ENCODE results near the gene CDK14.

CDK14 gene

DNA sequence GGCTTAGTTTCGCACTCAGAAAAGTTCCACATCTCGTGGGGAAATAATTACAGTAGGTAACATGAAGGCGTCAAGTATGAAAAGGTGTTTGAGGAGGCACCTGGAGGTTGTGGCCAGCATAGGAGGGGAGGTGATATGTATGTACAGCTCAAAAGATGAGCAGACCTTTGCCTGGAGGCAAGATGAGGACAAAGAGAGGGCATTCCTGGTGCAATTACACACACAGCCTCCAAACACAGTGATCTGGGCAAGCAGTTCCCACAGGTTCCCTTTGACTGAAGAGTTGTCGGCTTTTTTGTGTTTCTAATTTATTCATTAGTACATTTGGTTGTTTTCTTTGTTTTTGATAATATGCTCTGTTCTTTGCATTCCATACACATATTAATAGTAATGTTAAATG lies 46.9 kb downstream of the CDK14 start:
- DNase-seq, result no peak

DNA sequence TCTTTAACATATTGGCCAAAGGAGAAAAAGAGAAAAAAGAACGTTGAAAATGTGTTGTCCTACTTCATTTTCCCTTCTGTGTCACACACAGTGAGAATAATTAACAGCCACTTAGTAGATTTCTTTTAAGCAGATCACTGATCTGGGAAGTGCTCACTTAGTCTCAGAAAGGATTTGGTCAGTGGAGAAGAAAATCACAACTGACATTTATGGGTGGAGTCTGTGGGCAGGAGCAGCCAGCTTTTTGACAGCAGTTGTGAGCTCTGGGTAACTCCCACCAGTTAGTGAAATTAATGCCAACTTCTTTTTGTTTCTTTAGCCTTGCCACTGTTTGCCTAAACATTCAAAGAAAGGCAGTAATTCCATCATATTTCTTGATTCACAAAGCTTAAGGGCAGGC lies 49.7 kb downstream of the CDK14 start:
- no peak for DNase-seq

DNA sequence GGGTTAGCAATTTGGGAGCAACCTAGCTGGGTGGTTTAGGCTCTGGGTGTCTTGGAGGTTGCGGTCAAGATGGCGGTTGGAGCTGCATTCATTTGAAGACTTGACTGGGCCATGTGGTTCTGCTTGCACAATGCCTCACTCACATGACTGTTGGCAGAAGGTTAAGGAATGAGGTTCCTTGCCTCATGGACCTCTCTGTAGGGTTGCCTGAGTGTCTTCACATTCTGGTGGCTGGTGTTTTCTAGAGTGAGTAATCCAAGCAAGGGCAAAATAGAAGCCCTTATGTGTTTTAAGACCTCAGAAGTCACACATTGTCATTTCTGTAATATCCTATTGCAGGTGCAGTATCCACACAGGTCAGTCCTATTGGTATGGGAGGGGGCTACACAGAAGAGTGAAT lies 52.0 kb downstream of the CDK14 start:
- DNase-seq, result no peak

DNA sequence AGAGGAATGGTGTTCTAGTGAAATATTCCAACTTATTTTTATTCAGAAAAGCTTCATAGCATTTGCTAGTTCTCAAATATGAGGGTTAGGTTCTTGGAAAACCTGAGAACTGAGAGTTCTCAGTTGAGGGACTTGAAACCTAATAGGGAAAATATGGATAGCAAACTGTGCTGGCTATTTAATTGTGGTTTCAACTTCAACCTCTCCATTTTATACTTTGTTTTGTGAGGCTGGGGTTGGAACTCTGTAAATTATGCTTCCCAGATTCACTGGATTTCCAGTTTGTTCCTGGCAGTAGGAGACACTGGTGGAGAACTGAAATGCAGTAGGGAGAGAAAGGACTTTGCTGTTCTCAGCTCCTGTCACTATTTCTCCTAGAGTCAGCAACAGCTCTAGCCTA lies 52.7 kb downstream of the CDK14 start:
- DNase-seq, result no peak

DNA sequence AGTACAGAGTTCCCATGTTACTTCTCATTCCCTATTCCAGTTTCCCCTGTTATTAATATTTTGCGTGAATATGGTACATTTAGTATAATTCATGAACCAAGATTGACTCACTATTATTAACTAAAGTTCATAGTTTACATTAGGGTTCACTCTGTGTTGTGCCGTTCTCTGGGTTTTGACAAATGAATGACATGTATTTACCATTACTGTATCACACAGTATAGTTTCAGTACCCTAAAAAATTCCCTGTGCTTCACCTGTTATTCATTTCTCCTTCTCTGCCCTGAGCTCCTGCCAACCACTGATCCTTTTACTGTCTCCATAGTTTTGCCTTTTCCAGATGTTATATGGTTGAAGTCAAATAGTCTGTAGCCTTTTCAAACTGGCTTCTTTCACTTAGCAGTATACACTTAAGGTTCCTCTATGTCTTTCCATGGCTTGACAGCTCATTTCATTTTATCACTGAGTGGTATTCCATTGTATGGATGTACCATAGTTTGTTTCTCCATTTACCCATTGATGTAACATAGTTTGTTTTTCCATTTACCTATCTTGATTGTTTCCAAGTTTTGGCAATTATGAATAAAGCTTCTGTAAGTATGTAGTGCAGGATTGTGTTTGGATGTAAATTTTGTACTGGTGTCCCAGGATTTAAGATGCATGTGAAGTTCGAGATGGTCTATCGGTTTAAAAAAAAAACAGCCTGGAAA lies 58.8 kb downstream of the CDK14 start:
- DNase-seq, result no peak

DNA sequence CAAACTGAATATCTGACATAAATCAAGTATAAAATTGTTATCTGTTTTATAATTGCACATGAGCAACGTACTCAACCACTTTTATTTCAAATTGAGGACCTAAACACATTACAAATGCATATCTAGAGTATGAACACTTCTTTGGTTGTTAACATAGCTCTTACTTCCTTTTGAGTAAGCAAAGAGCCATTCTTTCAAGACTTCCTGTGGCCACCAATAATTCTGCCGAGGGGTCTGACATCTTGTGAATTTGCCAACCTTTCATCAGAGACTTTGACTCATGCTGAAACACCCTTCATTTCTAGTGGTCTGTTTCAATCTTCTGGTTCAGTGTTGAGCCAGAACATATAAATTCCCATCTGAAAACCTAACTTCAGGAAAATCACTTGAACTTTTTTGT lies 59.4 kb downstream of the CDK14 start:
- no peak for DNase-seq

DNA sequence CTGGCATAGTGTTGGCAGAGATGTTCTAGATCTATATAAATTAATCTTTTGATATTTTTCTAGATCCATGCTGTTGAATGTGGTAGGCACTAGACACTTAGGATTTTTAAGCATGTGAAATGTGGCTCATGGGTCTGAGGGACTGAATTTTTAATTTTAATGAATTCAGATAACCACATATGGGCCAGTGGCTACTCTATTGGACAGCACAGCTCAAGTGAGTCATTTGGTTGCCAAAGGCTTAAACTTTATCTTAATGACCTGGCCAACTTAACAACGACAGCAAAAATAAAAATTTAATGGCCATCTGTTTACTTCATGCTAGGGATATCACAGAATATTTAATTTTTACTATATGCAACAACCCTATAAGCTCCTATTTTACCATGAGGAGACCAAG lies 61.4 kb downstream of the CDK14 start:
- DNase-seq, result no peak

DNA sequence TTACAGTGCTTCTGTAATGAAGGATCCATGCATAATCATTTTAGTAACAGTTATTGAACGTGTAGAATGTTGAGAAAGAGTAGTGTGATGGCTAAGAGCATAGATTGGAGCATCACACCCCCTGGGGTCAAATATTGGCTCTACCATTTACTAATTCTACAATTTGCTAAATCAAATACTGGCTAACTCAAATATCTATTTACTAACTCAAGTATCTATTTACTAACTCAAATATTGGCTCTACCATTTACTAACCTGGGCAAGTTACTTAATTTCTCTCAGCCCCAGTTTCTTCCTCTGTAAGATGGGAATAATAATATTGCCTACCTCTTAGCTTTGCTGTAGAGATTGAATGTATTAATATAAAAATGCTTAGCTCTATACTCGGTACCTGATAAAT lies 64.0 kb downstream of the CDK14 start:
- no peak for DNase-seq

DNA sequence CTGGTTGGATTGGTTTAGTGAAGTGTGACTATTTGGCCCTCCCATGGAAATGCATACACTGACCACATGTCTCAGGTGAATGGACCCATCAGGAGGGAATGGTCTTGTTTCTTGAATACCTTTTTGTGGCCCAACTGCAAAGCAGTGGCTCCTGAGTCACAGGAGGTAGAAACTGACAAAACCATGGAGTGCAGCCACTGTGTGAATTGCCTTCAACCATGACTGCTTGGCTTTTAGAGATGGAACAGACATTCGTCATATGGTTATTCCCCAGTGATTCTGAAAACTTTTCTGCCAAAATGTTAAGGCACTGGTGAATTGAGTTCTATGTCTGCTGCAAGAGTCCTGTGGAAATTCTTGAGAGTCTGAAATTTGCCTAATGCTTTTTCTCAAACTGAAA lies 64.7 kb downstream of the CDK14 start:
- no peak for DNase-seq

DNA sequence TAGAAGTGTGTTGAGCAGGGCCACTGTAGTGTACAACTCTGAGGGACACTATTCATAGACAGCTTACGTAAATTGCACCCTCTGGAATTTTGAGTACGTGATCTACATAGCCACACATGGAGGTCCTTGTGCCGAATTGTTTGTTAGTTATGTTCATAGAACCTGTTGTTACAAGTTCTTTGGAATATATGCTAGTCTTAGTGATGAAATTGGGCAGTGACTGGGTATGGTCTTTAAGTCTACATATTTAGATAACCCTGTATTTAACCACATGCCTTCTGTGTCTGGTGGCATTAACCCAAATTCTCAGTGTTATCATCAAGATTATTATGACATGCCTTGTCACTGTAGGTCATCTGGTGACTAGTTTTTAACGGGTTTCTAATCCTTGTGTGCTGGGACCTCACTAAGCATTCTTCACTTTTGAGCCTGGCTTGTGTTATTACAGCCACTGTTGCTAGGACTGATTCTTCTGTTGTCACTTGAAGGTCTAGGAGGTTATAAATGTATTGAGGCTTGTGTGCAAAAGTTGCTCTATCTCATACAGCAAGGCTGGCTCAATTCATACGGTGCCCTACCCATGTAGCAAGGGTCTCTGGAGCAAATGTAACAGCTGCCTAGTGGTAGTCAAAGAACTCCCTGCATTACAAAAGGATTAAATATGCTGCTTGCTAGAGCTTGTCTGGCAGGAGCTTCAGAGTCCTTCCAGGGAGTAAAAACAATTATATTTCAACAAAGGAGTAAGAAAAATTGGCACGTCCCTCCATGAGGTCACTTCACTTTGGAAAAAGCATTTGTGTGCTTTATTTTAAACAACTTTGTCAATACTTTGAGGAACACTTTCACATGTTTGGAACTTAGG lies 65.4 kb downstream of the CDK14 start:
- no peak for DNase-seq

DNA sequence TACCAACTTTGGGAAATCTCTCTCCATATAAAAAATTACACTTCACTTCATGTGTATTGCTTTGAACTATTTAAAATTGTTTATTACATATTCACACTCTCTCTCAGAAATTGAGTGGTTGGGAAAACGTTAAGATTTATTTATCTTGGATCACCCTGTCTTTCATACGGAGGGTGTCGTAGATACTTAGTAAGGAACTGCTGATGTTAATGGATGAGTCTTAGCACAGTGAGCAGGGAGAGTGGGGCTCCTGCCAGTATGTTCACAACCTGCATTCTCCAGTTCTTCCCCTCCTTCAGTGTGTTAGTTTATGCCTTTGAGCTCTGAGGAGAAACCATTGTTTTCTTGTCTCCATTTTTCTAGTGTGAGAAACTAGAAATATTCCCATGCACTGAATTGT lies 67.1 kb downstream of the CDK14 start:
- no peak for DNase-seq

DNA sequence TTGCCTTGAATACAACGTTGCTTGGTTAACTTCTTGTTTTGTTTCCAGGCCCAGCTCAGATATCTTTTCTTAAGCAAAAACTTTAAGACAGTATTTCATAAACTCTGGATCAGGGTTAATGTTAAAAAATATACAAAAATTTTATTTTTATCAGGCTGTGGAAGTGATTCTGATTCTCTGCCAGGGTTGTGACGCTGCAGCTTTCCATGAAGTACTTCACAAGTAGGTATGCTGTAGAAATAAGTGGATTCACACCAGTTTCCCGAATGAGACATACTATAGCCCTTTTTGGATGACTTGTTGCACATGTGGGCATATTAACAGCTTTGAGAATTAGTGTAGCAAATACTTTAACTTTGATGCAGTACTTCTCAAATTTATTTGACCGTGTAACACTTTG lies 70.1 kb downstream of the CDK14 start:
- no peak for DNase-seq

DNA sequence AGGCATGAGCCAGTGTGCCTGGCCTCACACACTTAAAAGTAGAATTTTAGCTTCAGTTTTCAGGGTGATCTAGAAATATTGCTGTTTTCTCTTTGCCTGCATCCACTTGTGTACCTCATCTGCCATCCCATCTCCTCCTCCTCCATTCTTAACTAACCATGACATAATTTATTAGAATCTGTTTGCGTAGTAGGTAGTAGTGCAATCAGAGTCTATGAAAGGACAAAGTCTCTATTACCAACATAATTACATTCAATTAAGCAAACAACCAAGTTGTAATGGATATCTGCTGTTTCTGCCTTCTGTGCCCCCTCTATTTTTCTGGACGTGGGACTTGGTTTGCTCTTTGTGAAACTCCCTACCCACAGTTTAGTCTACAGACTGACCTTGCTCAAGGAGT lies 72.9 kb downstream of the CDK14 start:
- no peak for DNase-seq

DNA sequence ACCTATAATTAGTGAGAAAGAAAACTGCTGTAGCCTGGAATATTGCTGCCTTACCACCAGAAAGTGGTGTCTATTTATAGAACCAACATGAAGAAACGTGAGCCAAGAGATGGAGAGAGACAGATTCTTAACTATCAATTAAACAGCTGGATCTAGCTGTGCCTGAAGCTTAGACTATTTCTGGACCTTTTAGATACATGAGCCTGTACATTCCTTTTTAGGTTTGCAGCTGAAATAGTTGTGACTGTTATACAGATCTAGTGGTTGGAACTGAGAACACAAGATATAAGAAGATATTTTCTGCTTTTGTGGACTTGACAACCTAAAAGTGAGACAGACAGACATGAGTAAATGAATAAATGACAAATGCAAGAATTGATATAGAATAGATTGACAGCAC lies 73.4 kb downstream of the CDK14 start:
- DNase-seq, result no peak

DNA sequence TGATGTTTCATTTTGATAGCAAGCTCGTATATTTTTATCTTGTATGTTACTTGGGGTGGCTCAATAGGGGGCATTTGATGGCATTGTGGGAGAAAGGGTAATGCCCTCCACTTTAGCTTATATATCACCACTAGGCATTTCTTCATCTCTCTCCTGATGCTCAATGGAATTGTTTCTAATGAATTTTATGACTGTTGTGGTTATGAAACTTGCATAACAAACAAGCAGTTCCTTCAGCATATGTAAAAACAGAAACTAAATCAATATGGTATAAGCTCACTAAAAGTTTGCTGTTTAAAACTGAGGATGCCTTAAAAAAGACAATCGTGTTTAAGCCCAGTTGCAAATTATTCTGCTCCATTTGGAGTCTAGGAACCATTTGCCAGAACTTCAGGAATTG lies 75.5 kb downstream of the CDK14 start:
- no peak for DNase-seq

DNA sequence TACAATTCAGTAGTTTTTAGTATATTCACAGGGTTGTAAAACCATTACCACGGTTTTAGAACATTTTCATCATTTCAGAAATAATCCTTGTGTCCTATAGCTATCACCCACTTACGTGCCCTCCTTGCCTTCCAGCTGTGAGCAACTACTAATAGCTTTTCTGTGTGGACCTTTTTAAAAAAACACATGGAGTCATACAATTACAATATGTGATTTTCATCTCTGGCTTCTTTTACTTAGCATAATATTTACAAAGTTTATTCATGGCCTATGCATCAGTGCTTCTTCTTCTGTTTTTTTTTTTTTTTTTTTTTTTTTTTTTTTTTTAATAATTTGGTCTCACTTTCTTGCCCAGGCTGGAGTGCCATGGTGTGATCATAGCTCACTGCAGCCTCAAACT lies 76.1 kb downstream of the CDK14 start:
- no peak for DNase-seq

DNA sequence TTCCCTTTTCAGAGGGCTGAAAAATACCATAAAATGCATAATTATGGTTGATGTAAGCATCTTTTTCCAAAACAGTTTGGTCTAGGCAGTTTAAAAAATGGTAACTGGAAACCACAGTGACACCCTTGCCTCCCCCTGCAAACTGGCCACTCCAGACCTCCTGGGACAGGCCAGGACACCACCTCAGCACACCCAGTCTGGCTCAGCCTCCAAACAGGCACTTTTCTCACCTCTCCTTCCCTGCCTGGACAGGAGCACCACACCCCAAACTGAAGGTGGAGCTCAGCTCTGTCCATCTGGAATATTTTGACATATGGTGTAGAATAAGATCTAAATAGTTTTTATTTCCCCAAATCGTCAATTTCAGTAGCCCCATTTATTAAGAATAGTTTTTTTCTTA lies 78.5 kb downstream of the CDK14 start:
- DNase-seq, result no peak

DNA sequence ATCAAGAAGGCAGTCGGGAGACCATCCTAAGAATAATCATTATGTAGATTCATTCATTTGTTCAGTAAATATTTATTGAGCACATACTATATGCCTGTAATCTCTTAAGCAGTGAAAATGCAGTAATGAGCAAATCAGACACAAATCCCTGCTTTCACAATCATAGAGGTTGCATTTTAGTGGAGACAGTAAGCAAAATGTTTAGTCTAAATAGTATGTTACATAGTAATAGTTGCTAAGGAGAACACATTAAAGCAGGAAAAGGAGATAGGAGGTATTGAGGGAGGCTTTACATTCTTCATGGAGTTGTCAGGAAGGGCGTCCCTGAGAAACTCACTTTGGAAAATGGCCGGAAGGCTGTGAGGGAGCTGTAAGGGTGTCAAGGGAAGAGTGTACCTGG lies 79.9 kb downstream of the CDK14 start:
- DNase-seq, result no peak

DNA sequence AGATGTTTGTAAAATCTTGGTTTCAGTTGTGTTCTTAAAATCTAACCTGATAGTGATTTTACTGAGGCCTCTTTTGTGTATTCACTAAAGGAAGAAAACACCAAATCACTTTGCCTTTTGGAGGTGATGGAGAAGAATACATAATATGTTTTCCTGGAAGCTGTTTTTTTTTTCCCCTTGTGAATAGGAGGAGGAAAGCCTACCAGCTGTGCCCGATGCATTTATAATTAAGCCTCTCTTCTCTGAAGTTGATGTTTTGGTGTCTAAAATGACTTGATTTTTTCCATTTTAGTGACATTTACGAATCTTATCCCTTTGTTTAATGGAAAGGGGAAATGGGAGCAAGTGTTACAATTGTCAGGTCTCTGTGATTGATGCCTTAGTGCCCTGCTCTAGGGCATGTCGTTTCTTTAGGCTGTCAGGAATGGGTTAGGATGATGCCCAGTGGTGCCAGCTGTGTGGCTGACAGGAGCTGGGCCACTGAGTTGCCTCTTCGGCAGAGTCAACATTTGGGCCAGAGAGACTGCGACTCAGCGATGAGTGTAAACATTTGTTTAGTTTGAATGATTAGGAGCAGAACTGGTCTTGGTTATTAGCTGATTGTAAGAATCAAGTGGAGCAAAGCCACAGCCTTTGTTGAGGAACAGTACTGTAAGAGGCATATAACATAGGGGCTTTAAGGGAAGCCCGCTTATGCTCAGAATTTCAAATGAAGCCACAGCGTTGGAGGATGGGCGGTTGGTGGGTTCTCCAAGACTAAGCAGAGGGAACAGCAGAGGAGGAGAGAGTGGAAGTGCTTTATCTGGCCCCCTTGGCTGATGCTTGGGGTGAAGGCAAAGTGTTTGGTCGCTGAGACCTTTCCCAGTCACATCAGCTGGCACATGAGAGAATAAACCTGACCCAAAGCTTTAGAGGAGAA lies 81.6 kb downstream of the CDK14 start:
- DNase-seq, result no peak

DNA sequence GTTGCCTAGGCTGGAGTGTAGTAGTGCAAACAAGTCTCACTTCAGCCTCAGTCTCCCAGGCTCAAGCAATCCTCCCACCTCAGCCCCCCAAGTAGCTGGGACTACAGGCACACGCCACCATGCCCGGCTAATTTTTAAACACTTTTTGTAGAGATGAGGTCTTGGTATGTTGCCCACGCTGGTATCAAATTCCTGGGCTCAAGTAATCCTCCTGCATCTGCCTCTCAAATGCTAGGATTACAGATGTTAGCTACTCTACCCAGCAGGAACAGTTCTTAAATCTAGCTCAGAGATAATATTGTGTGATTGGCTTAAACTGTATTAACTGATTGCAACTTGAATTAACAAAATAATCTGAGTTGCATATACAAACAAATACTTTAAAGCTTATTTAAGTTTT lies 82.9 kb downstream of the CDK14 start:
- DNase-seq, result no peak

DNA sequence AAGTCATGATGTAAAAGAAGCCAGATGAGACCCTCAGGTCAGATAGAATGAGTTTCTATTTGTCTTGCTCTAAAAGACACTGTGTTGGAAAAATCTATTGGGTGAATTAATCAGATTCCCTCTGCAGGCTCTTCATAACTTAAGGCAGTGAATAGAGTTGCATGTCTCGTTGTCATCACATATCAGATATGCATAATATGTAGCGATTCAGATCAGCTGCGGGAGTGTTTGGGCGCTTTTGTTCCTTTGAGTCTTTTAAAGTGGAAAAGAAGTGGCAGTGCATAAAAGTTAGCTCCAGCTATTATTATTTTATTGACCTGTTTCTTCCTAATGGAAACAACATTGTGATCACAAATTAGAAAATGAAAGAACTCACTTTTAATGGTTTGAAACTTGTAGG lies 84.4 kb downstream of the CDK14 start:
- DNase-seq, result no peak

DNA sequence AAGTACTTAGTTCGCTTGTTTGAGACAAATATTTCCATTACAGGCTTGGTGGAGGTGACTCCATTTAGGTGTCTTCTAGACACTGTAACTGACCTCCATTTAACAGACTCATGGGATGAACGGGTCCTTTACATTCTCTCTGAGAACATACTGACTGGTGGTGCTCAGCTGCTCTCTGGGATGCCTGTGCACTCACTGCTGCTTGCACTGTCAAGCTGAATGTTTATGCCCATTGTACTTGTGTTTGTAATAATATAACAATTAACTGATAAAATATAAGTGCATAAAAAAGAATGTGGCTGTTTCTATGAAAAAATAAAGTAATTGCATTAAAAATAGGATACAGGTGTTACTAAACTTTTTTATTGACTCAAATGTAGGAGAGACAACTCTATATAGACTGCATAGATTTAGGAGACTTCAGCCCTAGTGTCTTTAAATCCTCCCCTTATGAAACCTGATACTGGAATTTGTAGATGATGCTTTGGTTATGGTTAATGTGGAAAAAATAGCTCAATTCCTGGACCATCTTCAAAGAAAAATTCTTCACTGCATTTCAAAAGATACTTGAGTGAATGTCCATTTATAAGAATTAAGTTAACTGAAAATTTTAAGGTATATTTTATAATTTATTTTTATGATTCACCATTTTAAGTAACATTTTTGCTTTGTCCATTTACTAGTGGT lies 85.4 kb downstream of the CDK14 start:
- no peak for DNase-seq

DNA sequence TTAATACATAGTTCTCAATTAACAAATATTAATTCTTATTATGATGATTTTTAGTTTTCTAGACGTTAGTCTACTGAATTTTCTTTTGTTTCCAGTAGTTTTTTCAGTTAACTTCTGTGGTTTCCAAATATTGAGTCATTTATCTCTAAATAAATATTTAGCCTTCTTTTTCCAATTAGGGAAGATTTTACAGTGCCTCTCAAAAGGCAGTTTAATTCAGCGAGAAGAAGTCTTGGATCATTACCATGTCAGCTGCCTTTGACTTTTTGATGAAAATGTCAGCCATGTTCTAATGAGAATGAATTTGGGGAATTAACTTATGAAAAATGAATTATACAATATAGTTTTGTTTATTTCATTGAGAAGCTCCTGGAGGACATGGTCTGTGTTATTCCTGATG lies 90.0 kb downstream of the CDK14 start:
- no peak for DNase-seq
